ENCODE measurements around the gene ARHGAP26.

The ARHGAP26 gene

GRCh38 chr5:142753116-142753631 lies 17.0 kb upstream of the ARHGAP26 start:
- DNase-seq = no peak

- DNase-seq = no peak
These were observed 16.1 kb upstream of the ARHGAP26 start for GRCh38 chr5:142754031-142754430.

- no peak for DNase-seq
These were observed 13.6 kb upstream of the ARHGAP26 start for GRCh38 chr5:142756576-142756975.

- no peak for DNase-seq
These were observed 12.6 kb upstream of the ARHGAP26 start for GRCh38 chr5:142757564-142757963.

- no peak for DNase-seq
These were observed 11.9 kb upstream of the ARHGAP26 start for GRCh38 chr5:142758062-142758795.

- no peak for DNase-seq
These were observed 11.4 kb upstream of the ARHGAP26 start for GRCh38 chr5:142758796-142759145.

- DNase-seq = no peak
These were observed 6.5 kb upstream of the ARHGAP26 start for GRCh38 chr5:142763701-142764100.

GRCh38 chr5:142767178-142767577 lies 3.0 kb upstream of the ARHGAP26 start:
- DNase-seq = no peak

GRCh38 chr5:142767911-142768310 lies 2.3 kb upstream of the ARHGAP26 start:
- DNase-seq = no peak

- no peak for DNase-seq
These were observed 855 bp upstream of the ARHGAP26 start for GRCh38 chr5:142769251-142769792.

- DNase-seq = peak; percentile 37 to 75 (median 67)
These were observed 753 bp downstream of the ARHGAP26 start for GRCh38 chr5:142770650-142771609.

- no peak for DNase-seq
These were observed 1.5 kb downstream of the ARHGAP26 start for GRCh38 chr5:142771666-142772065.

- DNase-seq = no peak
These were observed 2.5 kb downstream of the ARHGAP26 start for GRCh38 chr5:142772446-142773293.

- no peak for DNase-seq
These were observed 6.9 kb downstream of the ARHGAP26 start for GRCh38 chr5:142777099-142777498.

- DNase-seq = no peak
These were observed 7.7 kb downstream of the ARHGAP26 start for GRCh38 chr5:142777850-142778249.

- DNase-seq = peak in 1 of 3 experiments; percentile 15
These were observed 9.1 kb downstream of the ARHGAP26 start for GRCh38 chr5:142779163-142779840.

- no peak for DNase-seq
These were observed 10.7 kb downstream of the ARHGAP26 start for GRCh38 chr5:142780871-142781270.

- no peak for DNase-seq
These were observed 12.9 kb downstream of the ARHGAP26 start for GRCh38 chr5:142782976-142783530.

- no peak for DNase-seq
These were observed 13.6 kb downstream of the ARHGAP26 start for GRCh38 chr5:142783601-142784341.

GRCh38 chr5:142784401-142784955 lies 14.3 kb downstream of the ARHGAP26 start:
- DNase-seq = no peak

Measured in NCI-H1417 (cell line).